Trophoblast cell (in vitro differentiated cells and primary cell): ENCODE measurements around the gene TMEM121B.
"Not testable (repeated sequence)": the region's sequence is repeated elsewhere in the genome, so short reads cannot be mapped to it uniquely, and the experiment has no call there.

Experiments used
- DNase-seq, 2 donors: peaks; one replicate each; pipeline ENCODE4 v3.0.0-alpha.2; 2016
- H2AFZ ChIP-seq: 2 replicates; pipeline ENCODE4 v1.6.1; 2013; ENCODE audit warnings: low read length, moderate library complexity, mild to moderate bottlenecking; ENCODE audit not compliant: insufficient read depth, poor library complexity
- H2AK5ac ChIP-seq: 2 replicates; pipeline ENCODE4 v1.6.1; 2013; ENCODE audit warnings: mild to moderate bottlenecking, low read length
- H2BK120ac ChIP-seq: 2 replicates; pipeline ENCODE4 v1.6.1; 2013; ENCODE audit warnings: low read length, mild to moderate bottlenecking, moderate library complexity; ENCODE audit not compliant: insufficient read depth, poor library complexity
- H2BK12ac ChIP-seq: 2 replicates; pipeline ENCODE4 v1.6.1; 2013; ENCODE audit warnings: mild to moderate bottlenecking, low read length, moderate library complexity
- H2BK5ac ChIP-seq: 2 replicates; pipeline ENCODE4 v1.6.1; 2013; ENCODE audit warnings: low read length, low read depth, moderate library complexity, mild to moderate bottlenecking; ENCODE audit not compliant: poor library complexity
- H3K14ac ChIP-seq: 2 replicates; pipeline ENCODE4 v1.6.1; 2013; ENCODE audit warnings: mild to moderate bottlenecking, low read length
- H3K18ac ChIP-seq: 2 replicates; pipeline ENCODE4 v1.6.1; 2013; ENCODE audit warnings: mild to moderate bottlenecking, low read length
- H3K23ac ChIP-seq: 2 replicates; pipeline ENCODE4 v1.6.1; 2013; ENCODE audit warnings: low read length
- H3K27ac ChIP-seq: 2 replicates; pipeline ENCODE4 v1.5.1; 2013; ENCODE audit warnings: low read depth, mild to moderate bottlenecking, inconsistent platforms, low read length, moderate library complexity
- H3K27me3 ChIP-seq: 2 replicates; pipeline ENCODE4 v1.6.1; 2013; ENCODE audit warnings: inconsistent platforms, mild to moderate bottlenecking, low read length, moderate library complexity; ENCODE audit not compliant: insufficient read depth
- H3K36me3 ChIP-seq, 2 experiments: 1 replicate in 1 of 2; 2 replicates in 1 of 2; pipeline ENCODE4 v1.6.1; 2013; ENCODE audit warnings: low read length in 2 of 2, mild to moderate bottlenecking in 2 of 2, moderate library complexity in 1 of 2; ENCODE audit not compliant: insufficient read depth in 2 of 2, control insufficient read depth in 1 of 2
- H3K4ac ChIP-seq: 2 replicates; pipeline ENCODE4 v1.6.1; 2013; ENCODE audit warnings: low read depth, mild to moderate bottlenecking, low read length, moderate library complexity
- H3K4me1 ChIP-seq, 2 experiments: 1 replicate in 1 of 2; 2 replicates in 1 of 2; pipeline ENCODE4 v1.6.1; 2013; ENCODE audit warnings: low read length in 2 of 2, mild to moderate bottlenecking in 2 of 2, moderate library complexity in 1 of 2; ENCODE audit not compliant: insufficient read depth in 2 of 2, control insufficient read depth in 1 of 2
- H3K4me2 ChIP-seq: 2 replicates; pipeline ENCODE4 v1.6.1; 2013; ENCODE audit warnings: inconsistent platforms, mild to moderate bottlenecking, low read length, moderate library complexity
- H3K4me3 ChIP-seq: 2 replicates; pipeline ENCODE4 v1.5.1; 2013; ENCODE audit warnings: mild to moderate bottlenecking, low read depth, low read length, inconsistent platforms
- H3K79me1 ChIP-seq: one replicate; pipeline ENCODE4 v1.6.1; 2013; ENCODE audit warnings: low read length
- H3K79me2 ChIP-seq: 2 replicates; pipeline ENCODE4 v1.6.1; 2013; ENCODE audit warnings: low read length, mild to moderate bottlenecking; ENCODE audit not compliant: control insufficient read depth, insufficient read depth, poor library complexity
- H3K9ac ChIP-seq: 2 replicates; pipeline ENCODE4 v1.6.1; 2013; ENCODE audit warnings: mild to moderate bottlenecking, low read length
- H3K9me3 ChIP-seq: 2 replicates; pipeline ENCODE4 v1.6.1; 2013; ENCODE audit warnings: low read depth, mild to moderate bottlenecking, control low read depth, inconsistent platforms, low read length; ENCODE audit not compliant: insufficient read depth
- H4K12ac ChIP-seq: 2 replicates; pipeline ENCODE4 v1.6.1; 2013; ENCODE audit warnings: low read depth, mild to moderate bottlenecking, low read length, moderate library complexity
- H4K8ac ChIP-seq: 2 replicates; pipeline ENCODE4 v1.6.1; 2013; ENCODE audit warnings: low read depth, mild to moderate bottlenecking, low read length, moderate library complexity
- H4K91ac ChIP-seq: one replicate; pipeline ENCODE4 v1.6.1; 2013; ENCODE audit warnings: low read depth, mild to moderate bottlenecking, low read length, moderate library complexity
- WGBS: extraction: QIAGEN DNeasy Blood & Tissue Kit; methylation state at CpG from one replicate; pipeline ENCODE4 v1.1.7; 2013; ENCODE audit warnings: missing lambda C conversion rate; ENCODE audit not compliant: insufficient read length, insufficient coverage; ENCODE audit errors: extremely low coverage; 5-methylcytosine and 5-hydroxymethylcytosine counted together

The TMEM121B gene

DNA sequence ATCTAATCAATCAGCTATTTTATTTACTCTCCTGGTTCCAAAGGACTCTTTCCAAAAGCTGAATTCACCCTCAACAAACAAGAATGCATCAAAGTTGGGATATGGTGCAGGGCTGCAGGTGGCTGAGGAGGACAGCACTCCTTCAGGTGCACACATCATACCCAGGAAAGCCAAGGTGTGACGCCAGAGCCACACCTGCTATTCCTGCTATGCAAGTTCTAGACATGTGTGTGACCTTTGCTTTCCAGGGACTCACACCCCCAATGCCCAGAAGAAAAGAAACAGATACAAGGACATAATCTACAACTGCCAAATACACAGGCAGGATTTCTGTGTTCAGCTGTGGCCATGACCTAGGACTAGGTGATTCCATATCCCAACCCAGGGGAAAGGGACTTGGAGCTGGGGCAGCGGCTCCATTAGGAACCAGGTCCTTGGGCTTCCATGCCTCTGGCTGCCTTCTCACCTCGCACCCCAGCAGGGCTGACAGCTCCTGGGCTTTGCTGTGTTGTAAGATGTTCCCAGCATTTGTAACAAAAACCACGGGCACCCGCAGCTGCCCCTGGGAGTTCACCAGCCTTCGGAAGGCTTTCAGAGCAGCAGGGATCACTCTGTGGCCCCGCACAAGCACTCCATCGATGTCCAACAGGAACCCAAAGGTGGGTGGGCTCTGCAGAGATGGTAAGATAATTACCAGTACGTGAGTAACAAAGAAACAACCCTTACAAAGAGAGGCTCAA, 28.1 kb upstream of the TMEM121B start:
- no peak overlapping the region for H2BK120ac ChIP-seq
- peaks cover 3% of the 10 kb centered on the region for H3K9me3 ChIP-seq
- no peak overlapping the region for H2BK12ac ChIP-seq
- H2AK5ac ChIP-seq: no peak overlapping the region
- no peak overlapping the region for H4K12ac ChIP-seq
- peak; percentile 56 for DNase-seq
- no peaks in the 10 kb centered on the region for H3K79me2 ChIP-seq
- H3K18ac ChIP-seq: no peak overlapping the region
- no peak overlapping the region for H3K14ac ChIP-seq
- no peak overlapping the region for H3K4me3 ChIP-seq
- H3K36me3 ChIP-seq: peaks cover 6 to 10% of the 10 kb centered on the region in 2 experiments
- H4K8ac ChIP-seq: no peak overlapping the region
- H3K27ac ChIP-seq: no peak overlapping the region
- H2BK5ac ChIP-seq: no peak overlapping the region
- no peaks in the 10 kb centered on the region for H3K79me1 ChIP-seq
- H3K23ac ChIP-seq: no peak overlapping the region
- H3K4me2 ChIP-seq: no peak overlapping the region
- no CpG with 5 or more reads among the region's 9 CpGs for WGBS
- H3K9ac ChIP-seq: no peak overlapping the region
- H3K4ac ChIP-seq: no peak overlapping the region
- no peaks in the 10 kb centered on the region for H3K27me3 ChIP-seq
- peaks cover 0 to 4% of the 10 kb centered on the region in 2 experiments for H3K4me1 ChIP-seq
- no peak overlapping the region for H2AFZ ChIP-seq
- H4K91ac ChIP-seq: no peak overlapping the region

DNA sequence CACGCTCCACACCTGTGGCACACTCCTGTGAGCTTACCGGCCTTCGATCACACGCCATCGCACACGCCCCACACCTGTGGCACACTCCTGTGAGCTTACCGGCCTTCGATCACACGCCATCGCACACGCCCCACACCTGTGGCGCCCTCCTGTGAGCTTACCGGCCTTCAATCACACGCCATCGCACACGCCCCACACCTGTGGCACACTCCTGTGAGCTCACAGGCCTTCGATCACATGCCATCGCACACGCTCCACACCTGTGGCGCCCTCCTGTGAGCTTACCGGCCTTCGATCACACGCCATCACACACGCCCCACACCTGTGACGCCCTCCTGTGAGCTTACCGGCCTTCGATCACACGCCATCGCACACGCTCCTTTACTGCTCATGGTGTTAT, 26.3 kb upstream of the TMEM121B start:
- not testable (repeated sequence) for H3K27ac ChIP-seq, H4K8ac ChIP-seq, H3K4ac ChIP-seq, H3K4me2 ChIP-seq, DNase-seq, H3K9ac ChIP-seq, H4K12ac ChIP-seq, H2AK5ac ChIP-seq, H2BK12ac ChIP-seq, H3K9me3 ChIP-seq, H3K79me1 ChIP-seq, H3K18ac ChIP-seq, H3K79me2 ChIP-seq, H2BK5ac ChIP-seq, H3K14ac ChIP-seq, H3K23ac ChIP-seq, H2BK120ac ChIP-seq, H3K27me3 ChIP-seq, H2AFZ ChIP-seq, H4K91ac ChIP-seq, H3K4me1 ChIP-seq
- Histone ChIP-seq H3K4me3 (peak overlapping the region; percentile 4), H3K36me3 (peaks cover 6 to 16% of the 10 kb centered on the region in 2 experiments)
- WGBS: no CpG with 5 or more reads among the region's 30 CpGs

DNA sequence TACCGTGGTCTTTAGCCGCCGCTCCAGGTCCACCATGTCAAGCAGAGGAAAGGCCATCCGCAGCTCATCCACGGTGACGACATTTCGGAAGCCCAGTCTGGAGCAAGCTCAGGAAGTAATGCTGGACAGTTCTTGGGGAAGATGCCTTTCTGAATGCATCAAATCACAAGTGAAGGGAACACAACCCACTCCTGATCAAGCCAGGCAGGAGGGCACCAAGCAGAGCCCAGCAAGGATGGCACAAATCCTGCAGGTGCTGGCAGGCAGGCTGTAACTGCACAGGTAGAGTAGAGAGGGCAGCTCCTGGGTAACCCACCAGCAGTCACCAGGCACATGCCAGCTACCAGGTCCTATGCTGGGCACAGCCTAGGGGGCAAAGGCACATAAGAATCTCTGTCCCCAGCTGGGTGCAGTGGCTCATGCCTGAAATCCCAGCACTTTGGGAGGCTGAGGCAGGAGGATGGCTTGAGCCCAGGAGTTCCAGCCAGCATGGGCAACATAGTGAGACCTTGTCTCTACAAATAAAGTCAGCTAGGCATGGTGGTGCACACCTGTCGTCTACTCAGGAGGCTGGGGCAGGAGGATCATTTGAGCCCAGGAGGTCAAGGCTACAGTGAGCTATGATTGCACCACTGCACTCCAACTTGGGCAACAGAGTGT, 24.0 kb upstream of the TMEM121B start:
- H3K79me2 ChIP-seq: no peaks in the 10 kb centered on the region
- H4K8ac ChIP-seq: no peak overlapping the region
- peaks cover 3% of the 10 kb centered on the region for H3K9me3 ChIP-seq
- H3K14ac ChIP-seq: no peak overlapping the region
- H3K4me2 ChIP-seq: no peak overlapping the region
- no peak overlapping the region for H3K9ac ChIP-seq
- WGBS: no CpG with 5 or more reads among the region's 8 CpGs
- no peak overlapping the region for H2BK12ac ChIP-seq
- H4K12ac ChIP-seq: no peak overlapping the region
- DNase-seq: no peak
- H3K79me1 ChIP-seq: no peaks in the 10 kb centered on the region
- no peak overlapping the region for H4K91ac ChIP-seq
- H3K4me1 ChIP-seq: peaks cover 0 to 4% of the 10 kb centered on the region in 2 experiments
- no peak overlapping the region for H3K27ac ChIP-seq
- no peaks in the 10 kb centered on the region for H3K27me3 ChIP-seq
- no peak overlapping the region for H2AFZ ChIP-seq
- no peak overlapping the region for H2AK5ac ChIP-seq
- H2BK5ac ChIP-seq: no peak overlapping the region
- H3K4ac ChIP-seq: no peak overlapping the region
- H3K36me3 ChIP-seq: peaks cover 9 to 25% of the 10 kb centered on the region in 2 experiments
- no peak overlapping the region for H3K18ac ChIP-seq
- H3K23ac ChIP-seq: no peak overlapping the region
- no peak overlapping the region for H2BK120ac ChIP-seq
- H3K4me3 ChIP-seq: no peak overlapping the region

DNA sequence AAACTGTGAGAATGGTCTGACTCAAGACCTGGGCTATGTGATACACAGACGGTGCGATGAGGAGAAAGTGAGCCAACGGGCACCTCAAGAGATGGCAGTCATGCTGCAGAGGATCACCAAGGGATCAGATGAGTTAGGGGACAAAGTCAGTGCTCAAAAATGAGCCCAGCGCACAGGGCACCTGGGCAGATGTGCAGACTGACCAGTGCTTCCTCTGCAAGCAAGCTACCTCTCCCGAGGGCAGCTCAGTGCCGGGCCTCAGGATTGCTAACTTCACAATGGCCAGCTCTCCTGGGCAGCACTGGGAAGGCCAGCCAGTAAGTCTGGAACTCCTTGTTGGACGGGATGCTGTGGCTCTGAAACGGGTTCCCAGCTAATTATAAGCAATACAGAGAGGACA, 22.7 kb upstream of the TMEM121B start:
- Histone ChIP-seq H3K9me3 (peaks cover 3% of the 10 kb centered on the region), H3K23ac (no peak overlapping the region), H3K4me2 (no peak overlapping the region), H3K4me3 (no peak overlapping the region), H3K9ac (no peak overlapping the region), H3K79me1 (no peaks in the 10 kb centered on the region), H3K14ac (no peak overlapping the region), H3K79me2 (no peaks in the 10 kb centered on the region), H3K18ac (no peak overlapping the region), H4K12ac (no peak overlapping the region), H4K91ac (no peak overlapping the region), H3K36me3 (peaks cover 9 to 25% of the 10 kb centered on the region in 2 experiments), H2BK12ac (no peak overlapping the region), H2BK5ac (no peak overlapping the region), H2AFZ (no peak overlapping the region), H3K27me3 (no peaks in the 10 kb centered on the region), H3K4ac (no peak overlapping the region), H2BK120ac (no peak overlapping the region), H4K8ac (no peak overlapping the region), H3K27ac (no peak overlapping the region), H3K4me1 (no peaks in the 10 kb centered on the region), H2AK5ac (no peak overlapping the region)
- DNase-seq: no peak
- no CpG with 5 or more reads among the region's 8 CpGs for WGBS
